Measurements from ENCODE around the gene TMEM17. TPM values are rescaled to one million over a fixed set of nuclear protein-coding genes. Genes with fewer than 3 reads are reported as not detected.

The TMEM17 gene
- total and polyA plus RNA-seq, 9 of the 15 experiments (the other 6 are each of a cell fraction or from before 2014, with no cell fraction given): 0.58 to 2.2 (median 1.2) TPM

DNA sequence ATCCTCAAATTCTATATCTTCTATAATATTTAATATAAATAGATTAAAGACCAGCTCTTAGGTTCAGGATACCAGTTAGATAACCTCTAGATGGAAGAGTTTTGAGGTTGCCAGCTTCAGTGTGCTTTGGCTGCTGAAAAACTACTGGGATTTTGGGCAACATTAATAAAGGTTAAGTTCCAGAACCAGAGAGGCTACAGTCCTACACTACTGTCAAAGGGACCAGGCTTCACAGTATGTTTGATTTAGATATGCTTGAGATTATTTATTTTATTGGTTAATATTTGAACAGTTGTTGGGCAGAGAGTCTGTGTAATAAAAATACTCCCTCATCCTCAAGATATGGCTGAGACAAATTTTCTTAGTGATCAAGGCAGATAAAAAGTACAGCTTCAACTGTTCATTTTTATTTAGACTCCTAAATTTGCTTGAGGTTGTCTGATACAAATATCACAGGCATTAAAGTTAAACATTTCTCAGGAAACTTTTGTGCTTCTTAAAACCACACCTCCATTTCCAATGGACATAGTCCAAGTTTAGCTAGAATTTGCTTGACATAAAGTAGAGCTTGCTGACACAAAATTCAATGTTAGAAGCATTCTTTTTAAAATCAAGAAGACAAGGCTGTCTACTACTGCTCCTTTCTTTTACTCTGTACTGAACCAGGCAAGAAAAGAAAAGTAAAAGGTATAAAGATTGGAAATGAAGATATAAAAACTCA, 19.7 kb upstream of the TMEM17 start:
- Histone ChIP-seq H3K4me2 (ENCODE audit: insufficient read depth, low read length) (no peak overlapping the region), H4K20me1 (replicated peaks; ENCODE audit: control insufficient read depth, insufficient read depth, low read length) (no peaks in the 10 kb centered on the region), H3K9me3 (replicated peaks; ENCODE audit: control insufficient read depth, insufficient read depth, low read depth, low read length) (no peaks in the 10 kb centered on the region), H3K27ac (ENCODE audit: extremely low read depth, low read depth, low read length) (peak overlapping the region; percentile 21; the same call in 1 of the 3 replicates), H3K36me3 (ENCODE audit: control insufficient read depth, insufficient read depth, low read length) (no peaks in the 10 kb centered on the region), H2AFZ (ENCODE audit: low read depth, low read length) (peak overlapping the region; percentile 75), H3K27me3 (ENCODE audit: control insufficient read depth in 2 of 2, insufficient read depth in 2 of 2, low read length in 2 of 2) (no peaks in the 10 kb centered on the region), H3K79me2 (ENCODE audit: control insufficient read depth, insufficient read depth, low read length) (no peaks in the 10 kb centered on the region), H3K9me1 (ENCODE audit: control insufficient read depth, insufficient read depth, low read length) (no peaks in the 10 kb centered on the region), H3K4me1 (replicated peaks in 1 of 2; ENCODE audit: control insufficient read depth in 2 of 2, insufficient read depth in 2 of 2, low read length in 2 of 2) (peaks cover 0 to 14% of the 10 kb centered on the region in 2 experiments; a peak in 4 of 5 replicates), H3K4me3 (no peak overlapping the region), H3K9ac (ENCODE audit: insufficient read depth in 1 of 2, low read depth in 2 of 2, low read length in 2 of 2) (peak overlapping the region in 1 of 2 experiments; percentile 18; a peak in 1 of 4 replicates)
- ChIA-PET POLR2A (interaction anchor here (0.5 kb wide), 1 partner anchor 754 kb away, joined by 3 read pairs; no protein-coding TSS in a partner anchor), CTCF (ENCODE audit: low intra/inter-chr PET ratio) (no interaction called here)
- ATAC-seq (no peak), DNase-seq (ENCODE audit: extremely low read depth in 1 of 4, low spot score in 3 of 4) (no peak), FAIRE-seq (no peak)
- no peak for TF ChIP-seq MBD2 (IDR thresholded peaks at IDR 0.05; ENCODE audit: borderline replicate concordance, low read depth)
- TF ChIP-seq ZNF311 (CRISPR knock-in tag; IDR thresholded peaks at IDR 0.05): no peak
- TF ChIP-seq FOXA3 (CRISPR knock-in tag; conservative IDR thresholded peaks at IDR 0.05 in 1 of 2, IDR thresholded peaks at IDR 0.05 in 1 of 2): no peak
- TF ChIP-seq PTBP1 (IDR thresholded peaks at IDR 0.05; ENCODE audit: low read depth, low read length): no peak
- intact Hi-C loops (cut with micrococcal nuclease): no loop called here
- in situ Hi-C loops (cut with MboI): no loop called here
- BruUV-seq (replicated peaks): no TSS peak
